Stimulated activated CD8-positive, alpha-beta memory T cell treated with anti-CD3 and anti-CD28 coated beads, Interleukin-12 subunit alpha, Interleukin-12 subunit beta, amount 100 ng/mL, for 4 hours (primary cell): ENCODE measurements around the gene PRRG2.
"Not testable (repeated sequence)": the region's sequence is repeated elsewhere in the genome, so short reads cannot be mapped to it uniquely, and the experiment has no call there.

Experiments
- DNase-seq: peaks from one replicate; pipeline ENCODE4 v3.0.0-alpha.2; 2020; ENCODE audit warnings: low read depth

Gene PRRG2

DNA sequence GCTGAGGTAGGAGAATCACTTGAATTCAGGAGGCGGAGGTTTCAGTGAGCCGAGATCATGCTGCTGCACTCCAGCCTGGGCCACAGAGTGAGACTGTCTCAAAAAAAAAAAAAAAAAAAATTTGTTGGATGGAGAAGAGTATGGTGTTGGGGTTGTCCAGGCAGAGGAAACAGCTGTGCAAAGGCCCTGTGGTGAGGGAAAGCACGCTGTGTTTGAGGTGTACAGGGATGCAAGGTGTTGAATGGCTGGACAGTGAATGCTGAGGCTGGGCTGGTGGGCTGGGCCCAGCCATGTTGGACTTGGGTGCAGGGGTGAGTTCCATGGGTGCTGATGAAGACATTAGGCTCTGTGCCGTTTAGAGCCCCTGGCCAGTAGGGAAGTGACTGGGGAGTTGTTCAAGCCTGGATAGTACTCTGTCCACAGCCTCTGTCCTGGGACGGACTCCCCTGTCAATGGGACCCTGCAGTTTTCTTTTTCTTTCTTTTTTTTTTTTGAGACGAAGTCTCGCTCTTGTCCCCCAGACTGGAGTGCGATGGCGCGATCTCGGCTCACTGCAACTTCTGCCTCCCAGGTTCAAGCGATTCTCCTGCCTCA, 28.5 kb downstream of the PRRG2 start:
- DNase-seq = no peak

DNA sequence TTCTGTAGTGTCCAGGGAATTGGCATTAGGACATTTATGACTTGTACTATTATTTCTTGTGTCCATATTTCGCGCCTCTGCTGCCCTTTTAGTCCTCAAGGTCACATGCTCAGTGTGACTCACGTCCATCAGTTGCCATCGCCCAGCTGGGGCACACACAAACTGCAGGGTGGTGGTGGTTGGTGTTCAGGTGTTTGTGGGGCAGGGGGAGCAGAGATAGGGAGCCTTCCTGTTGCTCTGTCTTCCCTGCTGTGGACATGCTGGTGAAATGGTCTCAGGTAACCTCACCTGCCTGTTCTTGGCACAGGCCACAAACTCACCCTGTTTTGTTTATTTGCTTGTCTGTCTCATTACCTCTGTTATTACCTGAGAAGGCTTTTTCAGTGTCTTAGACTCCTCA, 32.3 kb downstream of the PRRG2 start:
- no peak for DNase-seq

DNA sequence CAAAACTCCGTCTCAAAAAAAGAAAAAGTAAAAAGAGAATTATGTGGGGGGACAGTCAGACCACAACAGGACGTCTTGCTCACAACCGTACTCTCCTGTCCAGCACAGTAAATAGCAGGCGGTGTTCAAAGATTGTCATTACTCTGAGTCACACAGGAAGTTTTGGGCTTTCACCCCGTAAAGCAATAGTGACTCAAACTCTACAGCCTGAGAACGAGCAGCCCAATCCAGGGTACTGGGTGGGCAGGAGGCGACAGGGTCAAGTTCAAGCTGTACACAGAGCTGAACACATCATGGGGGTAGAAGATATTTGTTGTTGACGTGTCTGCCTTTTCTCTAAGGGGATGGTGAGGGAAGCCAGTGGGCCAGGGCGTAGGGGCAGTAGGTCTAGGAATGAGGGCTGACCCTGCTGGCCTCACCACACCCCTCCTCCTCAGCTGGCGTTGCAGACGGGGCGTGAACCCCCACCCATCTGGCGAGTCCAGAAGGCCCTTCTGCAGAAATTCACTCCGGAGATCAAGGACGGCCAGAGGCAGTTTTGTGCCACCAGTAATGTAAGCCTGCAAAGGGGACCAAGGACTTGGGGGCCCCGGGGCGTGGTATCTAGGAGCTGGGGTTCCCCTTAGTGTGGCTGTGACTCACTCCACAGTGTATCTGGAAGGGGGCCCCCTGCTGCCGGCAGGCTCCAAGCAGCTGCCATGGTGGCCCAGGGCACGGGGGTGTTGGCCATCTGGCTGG, 33.1 kb downstream of the PRRG2 start:
- DNase-seq = no peak

DNA sequence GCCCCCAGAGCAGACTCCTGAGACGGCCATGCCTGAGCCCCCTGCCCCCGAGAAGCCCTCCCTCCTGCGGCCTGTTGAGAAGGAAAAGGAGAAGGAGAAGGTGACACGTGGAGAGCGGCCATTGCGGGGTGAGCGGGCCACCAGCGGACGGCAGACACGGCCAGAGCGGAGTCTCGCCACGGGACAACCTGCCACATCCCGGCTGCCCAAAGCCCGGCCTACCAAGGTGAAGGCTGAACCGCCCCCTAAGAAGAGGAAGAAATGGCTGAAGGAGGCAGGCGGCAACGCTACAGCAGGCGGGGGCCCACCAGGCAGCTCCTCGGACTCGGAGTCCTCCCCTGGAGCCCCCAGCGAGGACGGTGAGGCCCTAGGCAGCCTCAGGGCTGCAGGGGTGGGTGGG, 34.7 kb downstream of the PRRG2 start:
- no peak for DNase-seq

DNA sequence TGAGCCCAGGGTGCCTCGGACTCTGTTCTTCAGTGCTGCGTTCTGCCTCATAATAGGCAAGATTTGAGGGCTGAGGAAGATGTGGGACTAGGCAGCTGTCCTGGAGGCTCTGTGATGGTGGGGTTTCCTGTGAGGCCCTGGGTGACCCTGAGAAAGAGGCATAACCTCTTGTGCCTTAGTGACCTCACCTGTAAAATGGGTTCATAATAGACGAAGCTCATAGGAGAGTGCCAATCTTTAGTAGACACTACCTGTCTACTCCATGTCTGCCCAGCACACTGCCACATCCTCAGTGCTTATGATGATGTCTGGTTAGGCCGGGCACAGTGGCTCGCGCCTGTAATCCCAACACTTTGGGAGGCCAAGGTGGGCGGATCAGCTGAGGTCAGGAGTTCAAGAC, 35.4 kb downstream of the PRRG2 start:
- DNase-seq = no peak

DNA sequence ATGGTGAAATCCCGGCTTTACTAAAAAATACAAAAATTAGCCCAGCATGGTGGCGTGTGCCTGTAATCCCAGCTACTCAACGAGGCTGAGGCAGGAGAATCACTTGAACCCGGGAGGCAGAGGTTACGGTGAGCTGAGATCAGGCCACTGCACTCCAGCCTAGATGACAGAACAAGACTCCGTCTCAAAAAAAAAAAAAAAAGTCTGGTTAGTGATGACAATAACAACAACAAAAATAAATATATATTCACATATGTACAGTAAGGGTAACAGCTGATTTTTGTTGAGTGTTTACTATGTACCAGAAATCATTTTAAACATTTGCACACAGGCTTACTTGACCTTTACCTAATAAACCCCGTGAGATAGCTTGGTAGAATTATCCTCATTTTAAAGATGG, 35.8 kb downstream of the PRRG2 start:
- DNase-seq = no peak

DNA sequence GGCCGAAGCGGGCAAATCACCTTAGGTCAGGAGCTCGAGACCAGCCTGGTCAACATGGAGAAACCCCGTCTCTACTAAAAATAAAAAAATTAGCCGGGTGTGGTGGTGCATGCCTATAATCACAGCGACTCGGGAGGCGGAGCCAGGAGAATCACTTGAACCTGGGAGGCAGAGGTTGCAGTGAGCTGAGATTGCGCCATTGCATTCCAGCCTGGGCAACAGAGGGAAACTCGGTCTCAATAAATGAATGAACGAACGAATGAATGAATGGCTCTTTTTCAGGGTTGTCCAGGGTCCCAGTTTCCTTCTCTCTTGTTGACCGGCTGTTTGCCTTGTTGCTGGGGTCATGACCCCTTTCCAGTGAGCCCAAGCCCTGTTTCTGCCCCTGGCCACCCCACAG, 36.7 kb downstream of the PRRG2 start:
- not testable (repeated sequence) for DNase-seq

DNA sequence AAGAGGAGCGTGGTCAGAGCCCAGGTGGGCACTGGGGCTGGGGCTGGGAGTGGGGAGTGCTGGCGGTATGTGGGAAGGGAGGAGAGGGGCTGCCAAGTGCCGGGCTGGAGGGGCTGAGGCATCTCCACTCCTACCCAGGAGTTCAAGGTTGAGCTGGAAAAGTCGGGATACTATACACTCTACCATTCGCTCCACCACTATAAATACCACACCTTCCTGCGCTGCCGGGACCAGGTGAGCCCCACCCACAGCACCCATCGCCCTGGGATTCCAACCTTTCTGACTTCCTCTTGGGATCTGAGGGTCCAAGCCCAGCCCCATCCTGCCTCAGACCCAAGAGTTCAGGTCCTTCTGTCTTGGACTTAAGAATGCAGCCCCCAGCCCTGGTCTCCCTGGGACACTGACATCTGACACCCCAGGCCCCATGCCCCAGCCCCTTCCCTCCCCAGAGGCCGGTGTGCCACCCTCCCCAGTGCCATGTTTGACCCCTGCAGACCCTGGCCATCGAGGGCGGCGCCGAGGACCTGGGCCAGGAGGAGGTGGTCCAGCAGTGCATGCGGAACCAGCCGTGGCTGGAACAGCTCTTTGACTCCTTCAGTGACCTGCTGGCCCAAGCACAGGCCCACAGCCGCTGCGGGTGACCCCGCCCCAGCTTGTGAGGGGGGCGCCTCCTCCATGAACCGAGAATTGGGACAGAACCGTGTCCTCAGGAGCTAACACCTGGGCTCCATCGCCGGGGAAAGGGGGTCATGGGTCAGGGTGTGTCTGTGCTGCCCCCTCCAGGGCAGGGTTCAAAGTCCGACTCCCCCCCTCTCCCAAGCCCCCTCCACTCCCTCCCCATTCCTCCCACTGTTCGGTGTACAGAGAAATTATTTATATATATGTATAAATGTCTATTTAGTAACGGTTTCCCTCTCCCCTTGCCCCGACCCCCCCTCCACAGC, 44.1 kb downstream of the PRRG2 start:
- DNase-seq = no peak

DNA sequence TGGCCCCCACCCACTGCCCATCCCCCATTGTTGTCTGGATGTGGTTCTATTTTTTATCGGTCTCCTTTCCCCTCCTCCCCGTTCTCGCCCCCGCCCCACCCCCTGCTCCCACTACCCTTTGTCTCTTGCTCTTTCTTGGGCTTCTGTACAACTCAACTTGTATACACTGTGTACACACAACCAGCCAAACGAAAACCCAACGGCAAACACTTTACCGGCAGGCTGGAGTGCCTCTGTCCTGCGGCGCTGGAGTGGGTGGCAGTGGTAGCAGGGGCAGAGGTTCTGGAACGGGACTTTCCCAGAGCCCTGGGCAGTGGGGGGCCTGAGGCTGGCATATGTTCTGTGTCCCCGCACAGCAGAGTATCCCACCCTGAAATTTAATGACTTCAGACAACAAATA, 45.1 kb downstream of the PRRG2 start:
- DNase-seq = no peak

DNA sequence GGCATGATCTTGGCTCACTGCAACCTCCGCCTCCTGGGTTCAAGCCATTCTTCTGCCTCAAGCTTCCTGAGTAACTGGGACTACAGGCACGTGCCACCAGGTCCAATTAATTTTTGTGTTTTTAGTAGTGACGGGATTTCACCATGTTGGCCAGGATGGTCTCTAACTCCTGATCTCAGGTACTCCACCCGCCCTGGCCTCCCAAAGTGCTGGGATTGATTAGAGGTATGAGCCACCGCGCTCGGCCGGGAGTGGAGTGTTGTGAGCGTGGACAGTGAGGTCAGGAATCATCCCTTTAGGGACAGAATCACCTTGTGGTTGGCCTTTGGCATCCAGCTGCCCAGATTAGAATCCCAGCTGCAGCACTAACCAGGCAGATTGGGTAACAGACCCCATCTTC, 48.5 kb downstream of the PRRG2 start:
- DNase-seq = no peak

DNA sequence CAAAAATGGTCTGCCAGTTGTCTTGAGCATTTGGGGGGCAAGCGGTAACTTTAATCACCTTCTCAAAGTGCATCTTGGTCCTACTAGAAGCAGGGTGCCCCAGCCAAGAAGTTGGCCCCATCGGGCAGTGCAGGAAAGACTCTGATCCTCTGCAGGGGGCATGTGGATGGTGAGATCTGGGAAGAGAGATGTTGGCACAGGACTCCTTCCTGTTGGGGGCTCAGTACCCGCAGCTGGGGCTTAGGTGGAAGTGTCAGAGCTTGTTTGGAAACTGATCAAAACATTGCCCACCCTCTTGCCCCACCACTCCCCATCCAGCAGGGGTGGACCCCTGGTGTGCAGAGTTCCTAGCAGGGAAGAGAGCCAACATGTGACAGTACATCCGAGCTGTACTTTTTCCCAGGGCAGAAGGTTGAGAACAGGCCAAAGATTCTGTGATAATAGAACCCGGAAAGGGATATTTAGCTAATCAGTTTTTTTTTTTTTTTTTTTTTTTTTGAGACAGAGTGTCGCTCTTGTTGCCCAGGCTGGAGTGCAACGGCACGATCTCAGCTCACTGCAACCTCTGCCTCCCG, 50.0 kb downstream of the PRRG2 start:
- no peak for DNase-seq

DNA sequence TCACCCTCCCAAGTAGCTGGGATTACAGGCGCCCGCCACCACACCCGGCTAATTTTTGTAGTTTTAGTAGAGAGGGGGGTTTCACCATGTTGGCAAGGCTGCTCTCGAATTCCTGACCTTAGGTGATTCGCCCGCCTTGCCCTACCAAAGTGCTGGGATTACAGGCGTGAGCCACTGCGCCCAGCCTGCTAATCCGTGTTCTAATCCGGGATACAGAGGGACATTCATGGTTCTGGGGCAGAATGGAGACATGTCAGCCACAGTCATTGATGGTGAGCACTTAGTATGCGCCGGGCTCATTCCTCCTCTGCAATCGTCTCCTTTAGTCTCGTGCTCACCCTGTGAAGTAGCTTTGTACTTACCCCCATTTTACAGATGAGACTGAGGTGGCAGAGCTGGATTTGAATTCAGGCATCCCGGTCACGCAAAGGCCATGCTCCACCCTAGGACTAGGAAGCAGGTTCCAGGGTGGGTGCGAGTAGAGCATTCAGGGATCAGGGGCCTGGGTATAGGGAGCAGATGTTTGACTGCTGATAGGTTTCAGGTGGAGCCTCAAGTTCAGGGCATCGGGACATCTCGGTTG, 50.6 kb downstream of the PRRG2 start:
- DNase-seq = no peak

DNA sequence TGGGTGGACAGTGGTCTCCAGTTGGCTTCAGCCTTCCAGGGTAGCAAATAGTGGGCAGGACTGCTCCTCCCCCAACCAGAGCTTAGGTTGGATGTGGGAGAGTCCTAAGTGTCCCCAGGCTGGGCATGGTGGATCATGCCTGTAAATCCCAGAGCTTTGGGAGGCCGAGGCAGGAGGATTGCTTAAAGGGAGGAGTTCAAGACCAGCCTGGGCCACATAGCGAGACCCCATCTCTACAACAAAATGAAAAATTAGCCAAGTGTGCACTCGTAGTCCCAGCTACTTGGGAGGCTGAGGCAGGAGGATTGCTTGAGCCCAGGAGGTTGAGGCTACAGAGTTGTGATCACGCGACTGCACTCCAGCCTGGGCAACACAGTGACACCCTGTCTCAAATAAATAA, 51.5 kb downstream of the PRRG2 start:
- DNase-seq = no peak

DNA sequence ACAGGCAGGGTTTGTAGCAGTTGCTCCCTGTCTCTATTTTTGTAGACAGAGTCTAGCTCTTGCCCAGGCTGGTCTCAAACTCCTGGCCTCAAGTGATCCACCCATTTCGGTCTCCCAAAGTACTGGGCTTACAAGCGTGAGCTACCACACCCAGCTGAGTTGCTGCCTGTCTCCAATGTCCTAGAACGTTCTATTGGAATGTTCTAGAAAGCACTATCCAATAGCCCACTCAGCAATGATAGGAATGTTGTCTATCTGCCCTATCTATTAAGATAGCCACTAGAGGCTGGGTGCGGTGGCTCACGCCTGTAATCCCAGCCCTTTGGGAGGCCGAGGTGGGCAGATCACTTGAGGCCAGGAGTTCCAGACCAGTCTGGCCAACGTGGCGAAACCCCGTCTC, 52.2 kb downstream of the PRRG2 start:
- not testable (repeated sequence) for DNase-seq

DNA sequence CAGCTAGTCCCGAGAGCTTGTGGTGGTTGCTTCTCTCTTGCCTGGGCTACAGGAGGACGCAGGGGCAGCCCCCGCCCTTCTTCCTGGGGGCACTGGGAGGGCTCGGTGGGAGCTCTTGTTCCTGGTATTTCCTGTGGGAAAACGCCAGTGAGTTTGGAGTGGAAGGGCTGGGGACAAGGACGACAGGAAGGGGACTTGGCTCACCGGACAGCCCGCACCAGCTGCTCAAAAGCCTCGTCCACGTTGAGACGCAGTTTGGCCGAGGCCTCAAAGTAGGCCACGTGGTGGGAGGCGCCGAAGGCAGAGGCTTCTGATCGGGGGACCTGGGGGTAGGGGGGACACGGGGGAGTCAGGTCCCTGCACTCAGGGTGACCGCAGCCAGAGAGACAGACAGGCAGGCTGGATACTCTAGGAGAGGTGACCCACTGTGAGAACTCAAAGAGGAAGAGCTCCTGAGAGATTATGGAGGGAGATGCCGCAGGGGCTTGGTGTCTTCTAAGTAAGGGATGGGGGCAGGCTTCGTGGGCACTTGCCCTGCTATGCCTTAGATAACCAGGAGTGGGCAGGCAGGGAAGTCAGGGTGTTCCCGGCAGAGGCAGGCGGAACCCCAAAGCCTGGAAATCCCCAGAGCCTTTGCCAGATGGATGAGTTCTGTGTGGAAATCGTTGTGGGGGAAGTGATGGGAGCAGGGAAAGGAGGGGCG, 54.6 kb downstream of the PRRG2 start:
- DNase-seq = no peak

DNA sequence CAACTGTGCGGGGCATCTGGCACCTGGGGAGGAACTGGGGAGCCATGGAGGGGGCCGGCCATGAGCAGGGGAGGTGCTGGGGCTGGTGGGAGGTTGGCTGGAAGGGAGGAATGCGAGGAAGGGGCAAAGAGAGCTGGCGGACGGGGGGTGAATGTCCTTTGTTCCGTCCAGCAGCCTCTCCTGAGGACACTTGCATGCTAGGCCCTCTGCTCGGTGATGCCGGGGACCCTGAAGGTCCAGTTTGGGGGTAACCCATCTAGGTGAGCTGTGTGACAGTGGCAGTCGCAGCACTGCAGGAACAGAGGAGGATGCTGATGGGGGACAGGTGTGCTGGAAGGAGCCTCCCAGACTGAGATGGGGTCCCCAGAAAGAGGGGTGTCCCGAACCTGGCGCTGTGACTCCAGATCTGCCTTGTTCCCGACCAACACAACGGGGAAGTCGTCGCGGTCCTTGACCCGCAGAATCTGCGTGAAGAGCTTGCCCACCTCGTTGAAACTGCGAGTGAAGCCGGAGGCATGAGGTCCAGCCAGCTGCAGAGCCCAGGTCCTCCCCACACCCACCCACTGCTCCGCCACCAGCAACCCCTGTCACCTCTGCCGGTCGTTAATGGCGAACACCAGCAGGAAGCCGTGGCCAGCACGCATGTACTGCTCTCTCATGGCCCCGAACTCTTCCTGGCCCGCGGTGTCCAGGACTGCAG, 55.3 kb downstream of the PRRG2 start:
- no peak for DNase-seq

DNA sequence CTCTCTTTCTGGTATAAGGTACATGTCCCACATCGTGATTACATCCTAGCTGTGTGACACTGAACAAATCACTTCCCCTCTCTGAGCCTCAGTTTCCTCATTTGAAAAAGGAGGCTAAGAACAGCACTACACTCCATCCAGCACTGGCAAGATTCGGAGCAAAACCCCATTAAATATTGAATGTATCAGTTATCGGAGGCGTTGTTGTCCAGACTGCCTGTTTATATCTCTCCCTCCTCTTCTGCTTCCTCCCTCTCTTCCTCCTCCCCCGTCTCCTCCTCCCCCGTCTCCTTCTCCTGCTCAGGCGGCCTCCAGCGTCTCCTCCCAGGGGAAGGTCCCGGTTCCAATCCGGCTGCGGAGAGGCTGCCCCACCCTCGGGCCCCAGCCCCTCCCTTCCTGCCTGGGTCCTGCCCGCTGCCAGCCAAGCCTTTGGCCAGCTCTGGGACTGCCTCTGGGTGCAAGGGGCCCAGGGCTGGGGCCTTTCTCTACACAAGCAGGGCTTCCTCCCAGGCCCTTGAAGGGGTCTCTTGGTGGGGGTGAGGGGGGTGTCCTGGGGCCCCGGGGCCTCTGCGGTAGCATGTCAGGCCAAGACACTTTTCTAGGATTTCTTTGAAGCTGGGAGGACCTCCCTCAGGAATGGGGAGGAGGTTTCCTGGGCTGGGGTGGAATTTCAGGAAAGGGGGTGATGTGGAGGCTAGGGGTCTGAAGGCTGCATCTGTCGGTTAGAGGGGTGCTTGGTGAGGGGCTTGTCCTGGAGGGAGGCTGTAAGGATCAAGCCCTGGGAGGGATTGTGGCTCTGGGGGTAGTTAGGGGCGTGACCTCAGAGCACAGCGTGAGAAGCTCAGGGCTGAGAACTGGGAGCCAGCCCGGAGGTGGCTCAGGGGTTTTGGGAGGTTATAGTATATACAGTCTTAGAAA, 57.0 kb downstream of the PRRG2 start:
- DNase-seq = no peak

DNA sequence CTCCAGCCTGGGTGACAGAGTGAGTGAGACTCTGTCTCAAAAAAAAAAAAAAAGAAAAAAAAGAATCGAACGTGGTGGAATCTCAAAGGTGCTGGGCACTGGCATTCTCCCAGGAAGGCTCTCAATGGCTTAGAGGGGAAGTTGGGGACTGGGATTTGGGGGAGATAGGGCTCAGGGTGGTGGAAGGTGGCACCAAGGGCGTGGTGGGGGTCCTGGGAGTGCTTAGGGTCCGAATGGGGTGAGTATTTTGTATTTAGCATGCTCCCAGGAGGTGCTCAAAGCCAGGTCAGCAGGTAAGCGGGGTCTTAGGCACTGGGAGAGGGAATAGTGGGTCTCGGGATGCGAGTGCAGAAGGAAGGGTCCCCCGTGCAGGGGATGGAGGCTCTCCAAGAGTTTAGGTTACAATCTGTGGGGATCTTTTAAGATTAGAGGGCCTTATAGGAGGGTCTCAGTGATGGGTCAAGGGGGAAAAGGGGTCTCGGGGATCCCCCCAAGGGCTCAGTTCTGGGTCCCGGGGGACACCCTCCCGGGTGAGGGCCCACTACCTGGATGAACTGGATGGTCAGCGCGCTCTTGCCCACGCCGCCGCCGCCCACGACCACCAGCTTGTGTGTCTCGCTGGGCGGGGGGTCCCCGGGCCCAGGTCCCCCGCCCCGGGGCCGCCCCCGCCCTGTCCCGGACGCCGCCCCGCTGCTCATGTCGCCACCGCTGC, 58.4 kb downstream of the PRRG2 start:
- no peak for DNase-seq
